GM21825 (cell line): Measurements from ENCODE around the gene EXTL2.
A peak's percentile ranks its signal among the peaks of the same experiment; 100 is the strongest.
"Not testable (repeated sequence)": the region's sequence is repeated elsewhere in the genome, so short reads cannot be mapped to it uniquely, and the experiment has no call there.

Source experiments
- ATAC-seq: cut with Tn5 transposase; IDR thresholded peaks from one replicate; pipeline ENCODE4 v1.9.1; 2021; ENCODE audit warnings: mild to moderate bottlenecking, moderate library complexity; ENCODE audit not compliant: unreplicated experiment

Gene EXTL2

DNA sequence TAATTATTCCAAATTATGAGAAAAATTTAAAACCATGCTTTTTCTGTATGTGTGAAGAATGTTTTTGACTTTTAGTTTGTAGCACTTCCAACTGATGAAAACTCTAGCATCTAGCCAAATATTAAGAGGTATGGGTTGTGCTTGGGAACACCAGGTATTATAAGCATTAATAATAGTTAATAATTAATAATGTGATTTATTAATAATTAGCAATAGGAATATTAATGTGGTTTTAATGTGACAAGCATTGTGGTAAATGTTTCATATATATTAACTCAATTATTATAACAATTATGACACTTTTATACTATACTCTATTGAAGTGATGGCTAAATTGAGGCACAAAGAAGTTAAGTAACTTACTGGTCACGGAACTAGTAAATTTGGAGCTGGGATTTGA is 9.1 kb upstream of the EXTL2 start:
- no peak for ATAC-seq

- no peak for ATAC-seq
Observed at GRCh38 chr1:100902365-100902764, 7.7 kb upstream of the EXTL2 start.

GRCh38 chr1:100896481-100896982 is 1.9 kb upstream of the EXTL2 start:
- ATAC-seq = peak; percentile 37

- peak; percentile 80 for ATAC-seq
Observed at GRCh38 chr1:100895540-100896480, 1.2 kb upstream of the EXTL2 start, which contains the start of gene SLC30A7. SLC30A7 (plus strand) TSS chr1:100896090; CDS start chr1:100896263, 173 bp downstream.

DNA sequence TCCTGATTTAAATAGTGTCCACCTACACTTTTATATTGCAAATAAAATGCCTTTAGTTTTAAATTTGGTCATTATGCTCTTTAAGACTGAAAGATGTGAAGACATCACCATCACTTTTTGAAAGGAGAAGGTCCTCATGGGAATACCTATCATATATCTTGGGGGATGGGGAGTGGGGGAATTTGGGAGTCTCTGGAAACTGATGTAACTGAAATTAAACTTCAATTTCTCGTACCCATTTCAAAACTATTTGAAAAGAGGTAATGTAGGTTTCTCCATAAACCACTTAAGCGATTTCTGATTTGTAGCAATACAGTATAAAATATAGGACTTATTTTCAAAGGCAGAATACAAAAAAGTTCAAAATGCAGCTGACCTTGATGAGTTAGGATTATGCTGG is 924 bp downstream of the EXTL2 start:
- no peak for ATAC-seq

- no peak for ATAC-seq
Observed at GRCh38 chr1:100892554-100892953, 2.1 kb downstream of the EXTL2 start.

GRCh38 chr1:100891380-100891779 is 3.3 kb downstream of the EXTL2 start:
- ATAC-seq = no peak

- ATAC-seq = not testable (repeated sequence)
Observed at GRCh38 chr1:100889869-100890482, 4.7 kb downstream of the EXTL2 start.

DNA sequence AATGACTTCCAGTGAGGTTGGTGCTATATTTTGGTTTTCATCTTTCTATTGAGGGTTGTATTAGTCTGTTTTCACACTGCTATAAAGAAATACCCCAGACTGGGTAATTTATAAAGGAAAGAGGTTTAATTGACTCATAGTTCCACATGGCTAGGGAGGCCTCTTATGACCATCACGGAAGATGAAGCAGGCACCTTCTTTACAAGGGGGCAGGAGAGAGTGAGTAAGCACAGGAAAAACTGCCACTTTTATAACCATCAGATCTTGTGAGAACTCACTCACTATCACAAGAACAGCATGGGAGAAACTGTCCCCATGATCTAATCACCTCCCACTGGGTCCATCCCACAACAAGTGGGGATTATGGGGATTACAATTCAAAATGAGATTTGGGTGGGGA is 5.6 kb downstream of the EXTL2 start:
- not testable (repeated sequence) for ATAC-seq

DNA sequence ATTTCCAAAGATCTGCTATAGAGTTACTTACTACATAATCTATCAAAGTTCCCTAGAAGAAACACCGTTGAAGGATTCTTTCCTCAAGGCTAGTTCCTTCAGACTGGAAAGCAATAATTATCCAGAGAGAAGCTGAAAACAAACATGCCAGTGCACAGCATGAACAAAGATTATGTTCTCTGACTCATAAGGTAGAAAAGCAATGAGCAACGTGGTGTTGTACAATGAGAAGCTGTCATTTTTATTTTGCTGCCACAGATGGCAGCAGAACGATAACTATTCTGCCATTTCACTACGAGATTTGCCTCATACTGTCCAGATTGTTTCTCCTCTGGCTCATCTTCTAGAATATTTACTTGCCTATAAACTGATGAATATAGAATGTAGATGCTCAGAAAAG is 10.7 kb downstream of the EXTL2 start:
- ATAC-seq = no peak

DNA sequence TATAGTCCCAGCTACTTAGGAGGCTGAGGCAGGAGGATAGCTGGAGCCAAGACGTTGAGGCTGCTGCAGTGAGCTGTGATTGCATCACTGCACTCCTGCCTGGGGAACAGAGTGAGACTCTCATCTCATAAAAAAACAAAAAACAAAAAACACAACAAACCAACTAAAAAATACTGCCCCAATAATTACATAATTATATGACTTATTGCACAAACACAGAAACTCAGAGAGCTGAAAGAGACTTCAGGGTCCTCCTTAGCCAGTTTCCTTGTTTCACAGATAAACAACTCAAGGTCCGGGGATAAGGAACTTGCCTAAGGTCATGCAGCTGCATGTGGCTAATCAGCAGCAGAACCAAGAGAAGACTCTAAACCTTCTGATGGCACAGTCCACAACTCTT is 11.9 kb downstream of the EXTL2 start:
- ATAC-seq = no peak

- ATAC-seq = no peak
Observed at GRCh38 chr1:100881687-100882086, 13.0 kb downstream of the EXTL2 start.

- no peak for ATAC-seq
Observed at GRCh38 chr1:100879422-100879821, 15.2 kb downstream of the EXTL2 start.

- ATAC-seq = no peak
Observed at GRCh38 chr1:100876291-100876690, 18.4 kb downstream of the EXTL2 start.

GRCh38 chr1:100875228-100875627 is 19.4 kb downstream of the EXTL2 start:
- ATAC-seq = no peak

DNA sequence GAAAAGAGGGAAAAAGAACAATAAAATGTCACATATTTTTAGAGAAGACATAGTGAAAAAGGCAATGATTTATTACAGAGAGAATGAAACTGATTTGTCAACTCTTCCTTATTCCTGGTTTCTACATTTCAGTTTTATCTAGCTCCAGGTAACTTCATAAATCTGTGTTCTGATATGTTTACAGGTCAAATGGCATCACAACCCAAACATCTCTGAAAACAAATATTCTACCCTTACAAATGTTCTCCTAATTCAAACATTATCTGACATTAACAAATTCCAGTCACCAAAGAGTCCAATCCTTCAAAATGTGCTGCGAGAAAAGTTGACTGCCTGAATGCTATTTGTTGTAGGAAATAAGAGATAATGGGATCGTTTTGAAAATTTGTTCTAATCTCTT is 20.2 kb downstream of the EXTL2 start:
- no peak for ATAC-seq

DNA sequence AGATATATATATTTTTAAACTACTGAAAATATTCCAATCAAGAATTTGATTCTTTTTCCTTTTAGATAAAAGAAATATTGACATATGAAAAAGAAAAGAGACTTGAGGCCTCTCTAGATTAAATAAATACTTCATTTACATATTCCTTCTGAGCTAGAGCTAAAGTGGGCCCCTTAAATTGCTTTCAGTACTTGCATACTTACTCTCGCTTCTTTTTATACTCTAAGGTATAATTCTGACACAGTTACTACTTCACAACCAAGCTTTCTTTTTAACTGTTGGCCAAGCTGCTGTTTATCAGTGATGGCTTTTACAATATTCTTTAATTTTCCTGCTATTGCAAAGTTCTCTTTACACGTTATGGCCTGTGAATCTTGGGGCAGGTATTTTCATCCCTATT is 24.6 kb downstream of the EXTL2 start:
- ATAC-seq = no peak

DNA sequence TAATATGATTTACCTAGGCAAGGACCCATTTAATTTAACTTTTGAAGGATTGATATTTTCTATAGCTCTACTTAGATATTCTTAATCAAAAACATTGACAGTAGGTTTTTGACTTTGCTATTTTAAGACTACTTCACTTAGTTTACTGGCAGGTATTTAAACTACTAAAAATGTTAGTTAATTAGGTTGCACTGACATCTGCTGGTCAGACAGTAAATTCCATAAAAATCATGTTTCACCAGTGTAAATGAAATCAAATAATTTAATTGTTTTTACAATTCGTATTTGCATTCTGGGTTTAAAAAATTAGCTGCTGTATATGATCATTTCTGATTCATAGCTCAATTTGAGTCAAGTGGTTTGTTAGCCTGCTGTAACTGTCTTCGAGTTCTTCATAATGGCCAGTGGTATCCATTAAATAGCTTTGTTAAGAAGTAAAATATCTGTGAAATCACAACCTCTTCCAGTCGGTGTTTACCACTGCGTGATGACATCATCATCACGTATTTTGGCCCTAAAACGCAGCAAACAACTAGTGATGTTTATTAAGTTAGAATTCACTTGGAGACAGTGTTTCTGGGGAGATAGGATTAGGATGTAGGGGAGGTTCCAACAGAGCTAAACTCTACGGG is 26.2 kb downstream of the EXTL2 start:
- ATAC-seq = no peak

DNA sequence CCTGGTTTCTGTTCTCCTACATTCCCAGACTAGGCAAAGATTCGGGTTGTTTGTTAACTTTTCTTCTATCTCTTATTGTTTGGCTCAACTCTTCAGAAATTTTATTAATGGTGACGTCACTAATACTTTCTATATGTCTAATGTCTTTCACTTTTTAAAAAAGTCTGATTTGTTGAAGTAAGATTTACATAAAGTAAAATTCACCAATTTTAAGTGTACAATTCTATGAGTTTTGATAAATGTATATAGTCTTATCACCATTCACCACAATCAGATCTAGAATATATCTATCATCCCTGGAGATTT is 27.8 kb downstream of the EXTL2 start:
- no peak for ATAC-seq

GRCh38 chr1:100866041-100866900 is 28.4 kb downstream of the EXTL2 start:
- peak; percentile 61 for ATAC-seq

DNA sequence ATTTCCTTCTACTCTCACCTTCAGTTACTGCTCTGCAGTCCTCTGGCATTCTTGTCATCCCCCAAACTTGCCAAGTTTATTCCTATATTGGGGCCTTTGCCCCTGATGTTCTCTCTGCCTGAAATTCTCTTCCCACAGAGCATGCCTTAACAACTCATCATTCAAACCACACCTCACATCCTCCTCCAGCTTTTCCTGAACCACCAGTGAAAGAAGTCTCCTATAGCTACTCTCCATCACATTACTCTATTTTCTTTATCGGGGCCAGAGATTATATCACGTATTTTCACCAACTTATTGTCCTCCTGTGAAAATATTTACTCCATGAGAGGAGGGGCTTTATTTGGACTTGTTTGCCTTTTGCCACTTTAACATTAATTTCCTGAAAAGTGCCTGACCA is 32.1 kb downstream of the EXTL2 start:
- ATAC-seq = no peak
